Uterus (tissue), 4 donors: ENCODE measurements around the gene STAC. TPM values are rescaled to one million over a fixed set of nuclear protein-coding genes. Genes with fewer than 3 reads are reported as not detected.

Source experiments
- DNase-seq, 2 donors: peaks; one replicate each; pipeline ENCODE4 v3.0.0-alpha.2; 2019 to 2020
- H3K27ac ChIP-seq, 2 donors: fragments of 200-600 bp; sonication (generic); 1 replicate in 1 of 2; 2 replicates in 1 of 2; pipeline ENCODE4 v1.5.1; 2016 to 2018
- H3K27me3 ChIP-seq, 2 donors: fragments of 200-600 bp; sonication (generic); one replicate each; pipeline ENCODE4 v1.5.1; 2018 to 2019; ENCODE audit warnings: control low read depth in 1 of 2
- H3K36me3 ChIP-seq, 2 donors: fragments of 200-600 bp; sonication (generic); one replicate each; pipeline ENCODE4 v1.5.1; 2019; ENCODE audit warnings: control low read depth in 1 of 2
- H3K4me1 ChIP-seq, 2 donors: fragments of 200-600 bp; sonication (generic); one replicate each; pipeline ENCODE4 v1.5.1; 2018 to 2019; ENCODE audit warnings: control low read depth in 1 of 2
- H3K4me3 ChIP-seq, 2 donors: fragments of 200-600 bp; sonication (generic); 1 replicate in 1 of 2; 2 replicates in 1 of 2; pipeline ENCODE4 v1.5.1; 2018 to 2019; ENCODE audit warnings: mild to moderate bottlenecking in 1 of 2
- H3K9me3 ChIP-seq, 2 donors: fragments of 200-600 bp; sonication (generic); one replicate each; pipeline ENCODE4 v1.5.1; 2019; ENCODE audit warnings: control low read depth in 1 of 2
- CTCF ChIP-seq, 4 experiments: fragments of 200-600 bp in 2 of 4; fragments of 450-650 bp in 2 of 4; sonication (generic) in 2 of 4; IDR thresholded peaks; one replicate each; pipeline ENCODE4 v1.5.1; 2016 to 2019; ENCODE audit warnings: antibody characterized with exemption in 4 of 4, mild to moderate bottlenecking in 2 of 4, moderate library complexity in 1 of 4
- POLR2A ChIP-seq, 2 donors: fragments of 450-650 bp; IDR thresholded peaks; one replicate each; pipeline ENCODE4 v1.6.1; 2016; ENCODE audit warnings: antibody characterized with exemption in 2 of 2, mild to moderate bottlenecking in 1 of 2, moderate library complexity in 1 of 2
- intact Hi-C: fragments of 100-400 bp; cut with DNase I; formaldehyde crosslinking; loops from one replicate; pipeline ENCODE4 v1.15.1; 2023; ENCODE audit warnings: low total_unique reads
- total RNA-seq, 4 donors: library from RNA; depleted of rRNA in 3 of 4; stranded (reverse); fragments of >200 nt in 3 of 4; gene quantifications; one replicate each; pipeline versions ENCODE4 v1.1.0 to v1.2.4, GENCODE V29; 2014 to 2023
- donor health status: DM: yes; HTN: yes; CAD: no.

The STAC gene
- total RNA-seq, 4 donors from 2014 or later = under 0.01 to 3.3 (median 1.8) TPM

DNA sequence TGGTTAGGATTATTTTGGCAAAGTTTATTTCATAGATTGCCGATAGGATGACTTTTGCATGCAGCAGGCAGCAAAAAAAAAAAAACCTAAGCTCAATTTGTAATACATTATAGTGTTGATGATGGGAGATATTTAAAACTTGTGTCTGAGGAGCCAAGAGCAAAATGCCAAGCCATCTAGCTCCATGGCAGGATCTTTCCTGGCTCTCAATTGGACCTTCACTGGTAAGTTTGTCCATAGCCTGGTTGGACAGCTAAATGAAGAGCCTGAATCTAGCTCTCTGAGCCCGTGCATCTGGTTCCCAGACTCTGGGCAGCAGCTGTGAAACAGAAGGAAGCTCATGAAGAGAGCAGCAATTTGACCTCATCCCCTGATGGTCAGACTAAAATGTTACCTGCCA, 17.5 kb downstream of the STAC start:
- TF ChIP-seq POLR2A (IDR thresholded peaks at IDR 0.05) (no peak), CTCF (IDR thresholded peaks at IDR 0.05) (no peak)
- Histone ChIP-seq H3K27ac (no peak overlapping the region), H3K4me3 (no peak overlapping the region), H3K27me3 (no peaks in the 10 kb centered on the region), H3K36me3 (no peaks in the 10 kb centered on the region), H3K9me3 (no peaks in the 10 kb centered on the region), H3K4me1 (no peaks in the 10 kb centered on the region)
- intact Hi-C loops = no loop called here
- DNase-seq = no peak

GRCh38 chr3:36399933-36400332, 19.6 kb downstream of the STAC start:
- Histone ChIP-seq H3K4me1 (no peaks in the 10 kb centered on the region), H3K27me3 (no peaks in the 10 kb centered on the region), H3K4me3 (no peak overlapping the region), H3K27ac (no peak overlapping the region), H3K9me3 (no peaks in the 10 kb centered on the region), H3K36me3 (no peaks in the 10 kb centered on the region)
- intact Hi-C loops = no loop called here
- TF ChIP-seq POLR2A (IDR thresholded peaks at IDR 0.05) = no peak
- no peak for TF ChIP-seq CTCF (IDR thresholded peaks at IDR 0.05)
- DNase-seq = no peak

- Histone ChIP-seq H3K4me3 (no peak overlapping the region), H3K4me1 (no peaks in the 10 kb centered on the region), H3K27ac (no peak overlapping the region), H3K9me3 (no peaks in the 10 kb centered on the region), H3K27me3 (no peaks in the 10 kb centered on the region), H3K36me3 (no peaks in the 10 kb centered on the region)
- DNase-seq = no peak
- intact Hi-C loops = no loop called here
- TF ChIP-seq CTCF (IDR thresholded peaks at IDR 0.05) (no peak), POLR2A (IDR thresholded peaks at IDR 0.05) (no peak)
These were observed 20.8 kb downstream of the STAC start for GRCh38 chr3:36401056-36401455.

- no peaks in the 10 kb centered on the region for H3K9me3 ChIP-seq
- TF ChIP-seq CTCF (IDR thresholded peaks at IDR 0.05) (no peak), POLR2A (IDR thresholded peaks at IDR 0.05) (no peak)
- intact Hi-C loops = no loop called here
- no peaks in the 10 kb centered on the region for H3K27me3 ChIP-seq
- no peak overlapping the region for H3K4me3 ChIP-seq
- no peaks in the 10 kb centered on the region for H3K36me3 ChIP-seq
- no peaks in the 10 kb centered on the region for H3K4me1 ChIP-seq
- H3K27ac ChIP-seq = no peak overlapping the region
- no peak for DNase-seq
These were observed 23.4 kb downstream of the STAC start for GRCh38 chr3:36403661-36404060.

- H3K9me3 ChIP-seq = no peaks in the 10 kb centered on the region
- H3K36me3 ChIP-seq = no peaks in the 10 kb centered on the region
- no peaks in the 10 kb centered on the region for H3K27me3 ChIP-seq
- no peak for DNase-seq
- H3K4me3 ChIP-seq = no peak overlapping the region
- no peak overlapping the region for H3K27ac ChIP-seq
- H3K4me1 ChIP-seq = no peaks in the 10 kb centered on the region
- no peak for TF ChIP-seq POLR2A (IDR thresholded peaks at IDR 0.05)
- TF ChIP-seq CTCF (IDR thresholded peaks at IDR 0.05) = no peak
- intact Hi-C loops = no loop called here
These were observed 24.9 kb downstream of the STAC start for GRCh38 chr3:36405190-36405589.
